ENCODE measurements around the gene MIEF1. TPM values are rescaled to one million over a fixed set of nuclear protein-coding genes. Genes with fewer than 3 reads are reported as not detected.

MIEF1 gene
- total RNA-seq, 1 experiment from 2014 or later = 29.9 TPM

DNA sequence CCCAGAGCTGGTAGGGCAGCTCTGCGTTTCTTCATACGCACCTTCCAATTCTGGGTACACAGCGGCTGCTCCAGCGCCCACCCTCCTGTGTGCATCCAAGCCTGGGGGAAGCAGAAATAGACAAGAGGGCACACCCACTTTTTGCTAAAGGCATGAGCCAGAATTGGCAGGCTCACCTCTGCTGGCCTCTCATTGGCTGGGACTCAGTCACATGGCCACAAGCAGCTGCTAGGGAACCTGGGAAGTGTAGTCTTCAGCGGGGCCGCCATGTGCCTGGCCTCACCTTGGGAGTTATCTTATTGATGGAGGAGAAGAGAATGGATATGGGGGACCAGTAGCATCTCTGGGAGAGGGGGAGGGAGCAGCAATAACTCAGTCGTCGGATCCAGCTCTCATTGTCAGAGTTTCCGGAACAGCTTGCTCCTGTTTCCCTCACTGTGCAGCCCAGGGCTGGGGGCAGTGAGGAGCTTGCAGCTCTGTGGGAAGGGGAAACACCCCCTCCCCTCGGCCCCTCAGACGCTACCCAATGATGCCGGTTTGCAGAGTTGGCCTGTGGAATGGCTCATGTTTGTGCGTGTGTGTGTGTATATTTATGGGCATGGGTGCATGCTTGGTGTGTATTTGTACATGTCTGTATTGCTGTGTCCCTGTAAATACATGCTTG lies 11.8 kb upstream of the MIEF1 start:
- Histone ChIP-seq H3K4me1 (ENCODE audit: control insufficient read depth, insufficient read depth, low read length) (no peaks in the 10 kb centered on the region), H3K27ac (ENCODE audit: low read length) (no peak overlapping the region), H3K36me3 (ENCODE audit: control insufficient read depth, insufficient read depth, low read length) (no peaks in the 10 kb centered on the region), H3K4me3 (ENCODE audit: low read depth in 2 of 2, low read length in 2 of 2) (no peak overlapping the region), H3K27me3 (ENCODE audit: control insufficient read depth, insufficient read depth, low read length) (no peaks in the 10 kb centered on the region), H3K9me3 (ENCODE audit: control insufficient read depth, insufficient read depth, low read depth, low read length) (no peaks in the 10 kb centered on the region)
- CTCF ChIA-PET = no interaction called here
- intact Hi-C loops (cut with micrococcal nuclease; ENCODE audit: unreplicated experiment) (no loop called here), in situ Hi-C loops (cut with HindIII; ENCODE audit: low pct_unique_long_range_greater_than_20kb, low sequenced_read_pairs) (no loop called here)
- ATAC-seq (peak; percentile 91), DNase-seq (ENCODE audit: low read depth, low spot score) (no peak)
- POLR2A ChIA-PET = interaction anchor here (0.6 kb wide), 1 partner anchor 11 kb away, joined by 5 read pairs; no protein-coding TSS in a partner anchor
- TF ChIP-seq, protein P1, sequence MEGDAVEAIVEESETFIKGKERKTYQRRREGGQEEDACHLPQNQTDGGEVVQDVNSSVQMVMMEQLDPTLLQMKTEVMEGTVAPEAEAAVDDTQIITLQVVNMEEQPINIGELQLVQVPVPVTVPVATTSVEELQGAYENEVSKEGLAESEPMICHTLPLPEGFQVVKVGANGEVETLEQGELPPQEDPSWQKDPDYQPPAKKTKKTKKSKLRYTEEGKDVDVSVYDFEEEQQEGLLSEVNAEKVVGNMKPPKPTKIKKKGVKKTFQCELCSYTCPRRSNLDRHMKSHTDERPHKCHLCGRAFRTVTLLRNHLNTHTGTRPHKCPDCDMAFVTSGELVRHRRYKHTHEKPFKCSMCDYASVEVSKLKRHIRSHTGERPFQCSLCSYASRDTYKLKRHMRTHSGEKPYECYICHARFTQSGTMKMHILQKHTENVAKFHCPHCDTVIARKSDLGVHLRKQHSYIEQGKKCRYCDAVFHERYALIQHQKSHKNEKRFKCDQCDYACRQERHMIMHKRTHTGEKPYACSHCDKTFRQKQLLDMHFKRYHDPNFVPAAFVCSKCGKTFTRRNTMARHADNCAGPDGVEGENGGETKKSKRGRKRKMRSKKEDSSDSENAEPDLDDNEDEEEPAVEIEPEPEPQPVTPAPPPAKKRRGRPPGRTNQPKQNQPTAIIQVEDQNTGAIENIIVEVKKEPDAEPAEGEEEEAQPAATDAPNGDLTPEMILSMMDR (IDR thresholded peaks at IDR 0.05) = no peak
- TF ChIP-seq SIN3A (IDR thresholded peaks at IDR 0.05; ENCODE audit: borderline replicate concordance, insufficient read depth, low read depth, low read length) (no peak), REST (IDR thresholded peaks at IDR 0.05; ENCODE audit: insufficient read depth in 1 of 2, low read depth in 2 of 2, low read length in 1 of 2) (no peak), POLR2AphosphoS5 (IDR thresholded peaks at IDR 0.05; ENCODE audit: low read depth, low read length) (no peak), TCF7L2 (IDR thresholded peaks at IDR 0.05; ENCODE audit: low read depth, low read length) (no peak)
- no TSS peak for BruUV-seq (replicated peaks)

DNA sequence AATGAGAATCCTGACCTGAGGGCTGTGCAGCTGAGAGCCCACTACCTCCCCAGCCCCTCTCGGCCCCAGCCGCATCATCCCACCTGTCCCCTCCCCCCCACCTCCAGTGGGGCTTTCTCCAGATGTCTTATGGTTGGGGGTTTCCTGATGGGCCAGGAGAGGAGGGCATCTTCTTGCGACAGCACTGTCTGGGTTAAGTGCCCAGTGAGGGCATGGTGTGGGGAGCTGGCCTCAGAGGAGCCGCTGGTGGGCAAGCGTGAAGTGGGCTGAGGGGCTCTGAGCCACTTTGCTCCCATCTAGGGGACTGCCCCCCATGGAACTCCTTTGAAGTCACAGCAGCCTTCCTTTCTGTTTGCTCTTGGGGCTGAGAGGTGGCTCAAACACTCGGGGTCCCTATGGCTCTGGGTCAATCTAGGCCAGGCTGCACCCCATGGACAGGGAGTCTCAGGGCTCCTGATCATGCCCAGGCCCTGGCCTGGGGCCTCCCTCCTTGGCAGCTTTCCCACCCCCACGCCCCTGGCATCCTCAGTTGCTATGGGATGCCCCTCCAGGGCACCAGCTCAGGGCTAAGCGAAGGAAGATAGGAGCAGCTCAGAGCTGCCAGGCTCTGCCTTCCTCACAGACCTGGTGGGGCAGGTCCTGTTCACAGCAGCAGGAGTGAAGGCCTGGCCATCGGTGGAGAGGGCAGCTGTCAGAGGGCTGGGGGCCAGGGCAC lies 11.0 kb upstream of the MIEF1 start:
- intact Hi-C loops (cut with micrococcal nuclease; ENCODE audit: unreplicated experiment) (no loop called here), in situ Hi-C loops (cut with HindIII; ENCODE audit: low pct_unique_long_range_greater_than_20kb, low sequenced_read_pairs) (no loop called here)
- TF ChIP-seq POLR2AphosphoS5 (IDR thresholded peaks at IDR 0.05; ENCODE audit: low read depth, low read length) (no peak), TCF7L2 (IDR thresholded peaks at IDR 0.05; ENCODE audit: low read depth, low read length) (no peak), SIN3A (IDR thresholded peaks at IDR 0.05; ENCODE audit: borderline replicate concordance, insufficient read depth, low read depth, low read length) (no peak), REST (IDR thresholded peaks at IDR 0.05; ENCODE audit: insufficient read depth in 1 of 2, low read depth in 2 of 2, low read length in 1 of 2) (no peak)
- TF ChIP-seq, protein P1 (IDR thresholded peaks at IDR 0.05) = no peak
- Histone ChIP-seq H3K27me3 (ENCODE audit: control insufficient read depth, insufficient read depth, low read length) (no peaks in the 10 kb centered on the region), H3K4me1 (ENCODE audit: control insufficient read depth, insufficient read depth, low read length) (no peaks in the 10 kb centered on the region), H3K36me3 (ENCODE audit: control insufficient read depth, insufficient read depth, low read length) (no peaks in the 10 kb centered on the region), H3K4me3 (ENCODE audit: low read depth in 2 of 2, low read length in 2 of 2) (no peak overlapping the region), H3K27ac (ENCODE audit: low read length) (no peak overlapping the region), H3K9me3 (ENCODE audit: control insufficient read depth, insufficient read depth, low read depth, low read length) (no peaks in the 10 kb centered on the region)
- no peak for ATAC-seq
- DNase-seq (ENCODE audit: low read depth, low spot score) = no peak
- ChIA-PET CTCF (interaction anchor here (0.6 kb wide), 1 partner anchor 11 kb away, joined by 3 read pairs; the partner anchor contains the start of gene MIEF1), POLR2A (interaction anchor here (0.6 kb wide), 2 partner anchors 10 to 563 kb away, joined by 5 to 15 read pairs; no protein-coding TSS in a partner anchor)
- no TSS peak for BruUV-seq (replicated peaks)

Measured in Panc1 (cell line).